ENCODE measurements around the gene NOS3.

- no peak for TF ChIP-seq EZH2phosphoT487 (IDR thresholded peaks at IDR 0.05; ENCODE audit: insufficient read depth, low read depth)
- no peak for TF ChIP-seq EZH2 (IDR thresholded peaks at IDR 0.05; ENCODE audit: insufficient read depth, poor library complexity, severe bottlenecking)
Measured at GRCh38 chr7:150955519-150956394, 35.1 kb upstream of the NOS3 start.

All from GM23248 (cell line).